HG03066 (cell line): ENCODE measurements around the gene GPR6.

ENCODE experiments used
- ATAC-seq: cut with Tn5 transposase; IDR thresholded peaks from one replicate; pipeline ENCODE4 v1.9.1; 2021; ENCODE audit warnings: low read depth; ENCODE audit not compliant: unreplicated experiment

The GPR6 gene

DNA sequence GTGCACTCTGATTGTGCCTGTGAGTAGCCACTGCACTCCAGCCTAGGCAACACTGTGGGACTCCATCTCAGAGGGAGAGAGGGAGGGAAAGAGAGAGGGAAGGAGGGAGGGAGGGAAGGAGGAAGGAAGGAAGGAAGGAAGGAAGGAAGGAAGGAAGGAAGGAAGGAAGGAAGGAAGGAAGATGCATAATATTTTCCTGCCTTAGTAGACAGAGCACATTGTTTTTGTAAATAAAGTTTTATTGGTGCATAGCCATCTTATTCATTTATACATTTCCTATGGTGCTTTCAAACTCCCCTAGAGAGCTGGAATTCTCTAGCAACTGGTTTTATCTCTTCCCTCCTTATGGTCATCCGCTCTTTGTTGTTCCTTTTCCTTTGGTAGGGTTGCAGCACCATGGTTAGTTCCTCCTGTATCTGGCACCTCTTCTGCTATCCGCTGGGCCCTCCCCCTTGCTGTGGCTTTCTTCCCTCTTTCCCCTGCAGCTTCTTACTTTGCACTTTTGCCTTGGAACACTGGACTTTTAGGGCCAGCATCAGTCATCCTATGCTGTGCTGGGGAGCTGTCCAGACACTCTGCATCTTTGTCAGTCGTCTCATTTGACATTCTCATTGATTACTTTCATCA, 20.2 kb downstream of the GPR6 start:
- ATAC-seq = no peak

- no peak for ATAC-seq
These were observed 21.6 kb downstream of the GPR6 start for GRCh38 chr6:109999740-110000139.

- no peak for ATAC-seq
These were observed 24.6 kb downstream of the GPR6 start for GRCh38 chr6:110002676-110003075.

GRCh38 chr6:110013386-110013785, 35.3 kb downstream of the GPR6 start:
- no peak for ATAC-seq

- ATAC-seq = no peak
These were observed 37.1 kb downstream of the GPR6 start for GRCh38 chr6:110015206-110015605.

- ATAC-seq = no peak
These were observed 39.2 kb downstream of the GPR6 start for GRCh38 chr6:110017306-110017705.

DNA sequence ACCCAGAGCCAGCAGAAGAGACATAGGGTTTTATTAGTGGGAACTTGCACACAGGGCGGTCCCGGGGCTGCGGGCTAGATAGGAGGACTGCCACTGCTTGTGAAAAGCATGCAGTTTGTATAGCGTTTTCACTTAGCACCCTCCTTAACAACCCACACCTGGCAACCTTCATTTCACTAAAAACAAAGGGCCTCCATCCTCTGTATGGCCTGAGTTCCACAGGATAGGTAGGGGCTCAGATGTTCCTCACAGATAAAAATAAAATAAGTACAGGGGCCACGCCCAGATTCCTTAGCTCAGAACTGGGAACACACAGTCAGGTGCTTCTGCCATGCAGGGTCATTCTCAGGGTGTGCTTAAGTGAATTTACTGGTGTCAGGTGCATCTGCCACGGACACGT, 39.8 kb downstream of the GPR6 start:
- no peak for ATAC-seq

DNA sequence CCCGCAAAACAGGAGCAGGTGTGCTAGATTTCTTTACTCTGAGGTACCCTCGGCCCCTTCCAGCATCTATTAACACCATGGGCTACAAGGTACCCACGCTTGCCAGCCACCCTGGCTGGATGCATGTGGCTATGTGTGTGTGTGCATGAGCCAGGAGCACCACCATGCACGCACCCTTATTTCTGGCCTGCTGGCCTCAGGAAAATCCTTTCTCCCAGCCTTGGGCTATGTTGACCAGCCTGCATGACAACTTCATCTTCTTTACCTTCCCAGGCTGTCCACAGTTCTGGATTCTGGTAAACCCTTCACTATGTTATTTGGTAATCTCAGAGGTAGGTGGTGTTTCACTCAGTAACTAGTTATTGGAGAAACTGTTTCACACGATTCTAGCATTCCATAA, 40.4 kb downstream of the GPR6 start:
- ATAC-seq = no peak

DNA sequence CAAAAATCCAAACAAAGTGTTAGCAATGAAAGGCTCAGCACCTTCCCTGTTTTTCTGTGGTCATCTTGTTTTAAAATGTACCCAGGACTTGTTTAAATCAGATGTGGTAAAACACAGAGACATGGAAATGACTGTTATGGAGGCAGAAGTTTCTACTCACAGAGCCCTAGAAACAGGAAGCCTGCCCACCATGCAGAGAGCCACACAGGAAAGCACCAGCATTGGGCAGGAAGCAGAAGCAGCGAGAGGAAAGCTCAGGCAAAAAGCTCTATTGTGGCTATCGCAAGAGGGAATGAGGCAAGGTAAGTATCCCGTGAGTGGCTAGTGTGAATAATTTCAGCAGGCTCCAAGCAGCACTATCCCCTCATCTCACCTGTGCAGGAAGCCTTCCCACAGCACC, 42.8 kb downstream of the GPR6 start:
- ATAC-seq = no peak

DNA sequence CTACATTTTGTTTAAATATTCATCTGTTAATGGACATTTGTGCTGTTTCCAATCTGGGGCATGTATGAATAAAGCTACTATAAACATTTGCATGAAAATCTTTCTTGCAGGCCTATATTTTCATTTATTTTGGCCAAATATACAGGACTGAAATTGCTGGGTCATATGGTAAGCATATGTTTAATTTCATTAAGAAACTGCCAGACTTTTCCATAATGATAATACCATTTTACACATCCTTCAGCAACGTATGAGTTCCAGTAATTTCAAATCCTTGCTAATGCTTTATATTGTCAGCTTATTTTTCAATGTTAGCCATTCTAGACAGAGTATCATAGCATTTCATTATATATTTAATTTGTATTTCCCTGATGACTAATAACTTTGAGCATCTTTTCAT, 51.0 kb downstream of the GPR6 start:
- ATAC-seq = no peak
